IPS-18c (cell line): ENCODE data around the gene PSMD14.
"Not testable (repeated sequence)": the region's sequence is repeated elsewhere in the genome, so short reads cannot be mapped to it uniquely, and the experiment has no call there.

Source experiments
- H3K4me3 ChIP-seq: 2 replicates; pipeline ENCODE4 v1.7.0; 2013; ENCODE audit warnings: low read depth, mild to moderate bottlenecking, low read length, moderate library complexity; ENCODE audit not compliant: insufficient read depth
- H3K9me3 ChIP-seq: one replicate; pipeline ENCODE4 v1.6.1; 2013; ENCODE audit warnings: mild to moderate bottlenecking, low read length, moderate library complexity; ENCODE audit not compliant: control insufficient read depth, insufficient read depth

Gene PSMD14

DNA sequence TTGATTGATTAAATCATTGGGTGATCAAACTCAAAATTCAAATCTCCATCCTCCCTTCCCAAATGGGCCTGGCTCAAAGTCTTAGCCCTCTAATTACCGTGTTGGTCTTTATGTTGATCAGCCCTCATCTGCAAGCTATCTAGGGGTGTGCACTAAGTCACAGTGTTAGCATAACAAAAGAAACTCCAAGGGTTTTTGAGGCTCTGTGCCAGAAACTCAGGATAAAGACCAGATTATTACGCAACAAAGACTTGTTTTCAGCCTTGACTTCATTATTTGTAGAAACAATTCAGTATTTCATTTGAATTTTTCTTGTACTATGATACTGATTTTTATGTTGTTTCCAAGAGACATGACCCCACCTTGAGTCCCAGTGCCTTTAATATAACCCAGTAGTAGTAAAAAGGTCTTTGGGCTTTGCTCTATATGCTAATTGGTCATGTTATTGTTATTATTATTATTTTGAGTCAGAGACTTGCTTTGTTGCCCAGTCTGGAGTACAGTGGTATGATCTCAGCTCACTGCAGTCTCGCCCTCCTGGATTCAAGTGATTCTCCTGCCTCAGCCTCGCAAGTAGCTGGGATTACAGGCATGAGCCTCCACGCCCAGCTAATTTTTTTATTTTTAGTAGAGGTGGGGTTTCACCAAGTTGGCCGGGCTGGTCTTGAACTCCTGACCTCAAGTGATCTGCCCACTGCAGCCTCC, 13.9 kb downstream of the PSMD14 start:
- H3K4me3 ChIP-seq = no peak overlapping the region
- H3K9me3 ChIP-seq = no peaks in the 10 kb centered on the region

DNA sequence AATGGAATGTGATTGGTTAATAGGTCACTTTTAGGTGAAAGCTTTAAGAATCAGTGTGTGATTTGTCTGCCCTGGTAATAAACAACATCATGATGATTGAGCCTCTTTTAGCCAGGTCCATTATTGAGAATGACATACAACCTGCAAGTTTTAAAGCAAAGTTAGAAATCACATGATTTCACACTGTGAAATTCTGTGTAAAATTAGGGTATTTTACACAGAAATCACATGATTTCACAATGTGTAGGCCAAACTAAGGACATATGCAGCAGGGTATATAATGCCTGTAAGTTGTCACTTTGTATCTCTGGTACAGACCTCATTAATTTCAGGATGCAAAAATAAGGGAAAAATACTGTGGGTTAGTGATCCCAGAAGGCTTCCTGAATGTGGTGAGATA, 16.7 kb downstream of the PSMD14 start:
- Histone ChIP-seq H3K9me3 (no peaks in the 10 kb centered on the region), H3K4me3 (no peak overlapping the region)

DNA sequence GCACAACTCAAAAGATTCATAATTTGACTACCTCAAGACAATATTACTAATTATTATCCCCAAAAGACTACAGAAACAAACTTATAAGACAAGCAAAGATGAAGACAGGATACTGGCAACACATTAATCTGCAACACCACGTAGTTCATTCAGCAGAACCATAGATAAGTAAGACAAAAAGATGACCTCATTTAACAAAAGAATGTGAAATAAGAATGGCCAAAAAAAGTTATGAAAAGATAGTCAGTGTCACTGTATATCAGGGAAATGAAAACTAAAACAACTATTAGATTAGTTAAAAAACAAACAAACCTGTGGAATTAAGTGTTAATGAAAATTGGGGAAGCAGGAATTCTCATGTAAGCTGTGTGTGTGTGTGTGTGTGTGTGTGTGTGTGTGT, 19.4 kb downstream of the PSMD14 start:
- Histone ChIP-seq H3K9me3 (no peaks in the 10 kb centered on the region), H3K4me3 (no peak overlapping the region)

DNA sequence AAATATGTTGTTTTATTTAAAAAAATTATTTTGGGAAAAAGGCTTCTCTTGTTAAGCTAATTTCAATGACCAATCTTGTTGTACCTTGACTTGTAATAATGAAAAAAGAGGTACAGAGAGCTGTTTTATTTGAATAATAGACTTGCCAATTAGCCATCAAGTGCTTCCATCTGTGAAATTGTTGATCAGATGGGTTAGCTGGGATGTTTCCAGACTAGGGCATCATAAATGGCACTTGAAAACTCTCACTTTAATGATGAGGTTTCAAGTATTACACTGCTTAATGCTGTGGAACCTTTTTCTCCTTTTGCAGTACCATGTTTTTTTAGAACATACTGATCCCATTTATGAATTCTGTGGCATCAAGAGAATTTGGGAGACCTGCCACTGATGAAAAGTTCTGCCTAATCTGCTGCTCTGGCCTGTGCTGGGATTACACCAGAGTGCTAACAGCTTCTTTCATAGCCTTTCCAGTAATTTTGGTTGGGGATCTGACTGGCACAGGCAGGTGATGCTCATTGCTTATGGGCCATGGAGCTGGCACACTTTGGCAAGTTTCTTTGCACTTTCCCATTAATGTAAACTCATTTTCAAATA, 24.2 kb downstream of the PSMD14 start:
- H3K4me3 ChIP-seq = no peak overlapping the region
- H3K9me3 ChIP-seq = no peaks in the 10 kb centered on the region

DNA sequence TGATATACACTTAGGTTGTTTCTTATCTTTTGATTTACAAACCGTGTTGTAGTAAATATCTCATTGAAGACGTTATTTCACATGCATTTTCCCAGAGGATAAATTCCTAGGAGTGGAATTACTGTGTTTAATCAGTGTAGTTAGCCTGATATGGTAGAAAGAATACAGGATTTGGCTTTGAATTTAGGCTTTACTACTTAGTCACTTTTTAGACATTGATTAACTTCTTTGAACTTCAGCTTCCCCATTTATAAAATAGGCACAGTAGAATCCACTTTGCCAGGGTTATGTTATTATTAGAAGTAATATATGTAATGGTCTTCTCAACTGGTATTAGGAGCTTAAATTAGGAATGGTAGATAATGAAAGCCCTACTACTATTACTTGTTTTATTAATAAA, 27.4 kb downstream of the PSMD14 start:
- Histone ChIP-seq H3K4me3 (no peak overlapping the region), H3K9me3 (no peaks in the 10 kb centered on the region)

DNA sequence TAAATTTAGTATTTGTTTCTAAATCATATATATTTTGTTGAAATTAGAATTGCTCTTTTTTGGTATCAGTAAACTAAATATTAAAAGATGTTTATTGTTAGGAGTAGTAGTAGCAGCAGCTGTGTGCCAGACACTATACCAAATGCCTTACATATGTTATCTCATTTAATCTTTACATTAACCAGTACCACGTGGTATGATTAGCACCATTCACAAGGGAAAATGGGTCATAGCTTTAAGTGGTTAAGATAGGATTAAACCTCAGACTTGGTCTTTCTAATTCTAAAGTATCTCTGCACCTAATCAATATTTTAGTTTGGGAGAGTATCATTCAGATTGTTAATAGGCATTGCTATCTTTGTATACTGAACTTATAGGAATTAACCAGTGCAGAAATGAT, 29.0 kb downstream of the PSMD14 start:
- Histone ChIP-seq H3K4me3 (no peak overlapping the region), H3K9me3 (no peaks in the 10 kb centered on the region)

DNA sequence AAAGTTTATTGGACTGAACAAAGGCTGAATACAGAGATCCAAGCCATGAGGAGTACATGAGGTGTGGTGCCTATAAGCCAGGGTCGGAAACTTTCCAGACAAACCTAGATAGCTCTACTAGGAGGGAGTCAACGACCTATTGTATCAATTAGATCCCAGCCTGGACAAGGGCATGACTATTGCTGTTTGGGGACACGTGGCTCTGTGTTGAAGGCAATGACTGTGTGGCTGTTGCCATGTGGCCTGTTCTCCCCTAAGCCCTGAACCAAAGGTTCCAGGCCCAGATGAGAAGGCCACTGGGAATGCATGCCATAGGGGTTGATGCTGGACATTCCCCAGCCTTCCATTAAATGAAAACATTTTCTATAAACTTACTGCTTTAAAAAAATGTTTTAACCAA, 31.3 kb downstream of the PSMD14 start:
- not testable (repeated sequence) for H3K9me3 ChIP-seq, H3K4me3 ChIP-seq

DNA sequence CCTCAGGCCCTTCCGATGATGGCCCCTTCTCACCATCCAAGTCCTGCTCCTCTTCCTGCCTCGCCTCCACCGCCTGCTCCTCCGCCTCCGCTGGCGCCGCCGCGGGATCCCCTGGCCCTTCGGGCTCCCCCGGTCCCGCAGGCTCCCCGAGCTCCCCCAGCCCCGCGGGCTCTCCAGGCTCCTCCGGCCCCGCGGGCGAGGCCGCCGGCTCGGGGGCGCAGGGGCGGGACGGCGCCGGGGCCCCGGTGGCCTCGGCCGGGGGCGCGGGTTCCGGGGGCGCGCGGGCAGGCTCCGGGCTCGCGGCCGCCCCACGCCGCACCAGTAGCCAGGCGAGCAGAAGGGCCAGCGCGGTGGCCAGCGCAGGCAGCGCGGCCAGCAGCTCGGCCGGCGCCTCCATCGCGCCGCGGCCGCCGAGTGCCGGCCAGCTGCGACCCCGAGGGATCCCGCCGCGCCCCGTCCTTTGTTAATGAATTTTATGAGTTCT, 32.7 kb downstream of the PSMD14 start:
- not testable (repeated sequence) for H3K4me3 ChIP-seq, H3K9me3 ChIP-seq

DNA sequence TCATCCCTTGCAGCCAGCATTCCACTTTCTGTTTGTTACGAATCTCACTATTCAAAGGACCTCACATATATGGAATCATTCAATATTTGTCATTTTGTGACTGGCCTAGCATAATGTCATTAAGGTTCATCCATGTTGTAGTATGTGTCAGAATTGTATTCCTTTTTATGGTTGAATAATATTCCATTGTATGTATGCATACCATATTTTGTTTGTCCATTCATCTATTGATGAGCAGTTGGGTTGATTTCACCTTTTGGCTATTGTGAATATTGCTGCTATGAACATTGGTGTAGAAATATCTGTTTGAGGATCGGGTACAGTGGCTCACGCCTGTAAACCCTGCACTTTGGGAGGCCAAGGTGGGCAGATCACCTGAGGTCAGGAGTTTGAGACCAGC, 35.0 kb downstream of the PSMD14 start:
- no peak overlapping the region for H3K4me3 ChIP-seq
- no peaks in the 10 kb centered on the region for H3K9me3 ChIP-seq

DNA sequence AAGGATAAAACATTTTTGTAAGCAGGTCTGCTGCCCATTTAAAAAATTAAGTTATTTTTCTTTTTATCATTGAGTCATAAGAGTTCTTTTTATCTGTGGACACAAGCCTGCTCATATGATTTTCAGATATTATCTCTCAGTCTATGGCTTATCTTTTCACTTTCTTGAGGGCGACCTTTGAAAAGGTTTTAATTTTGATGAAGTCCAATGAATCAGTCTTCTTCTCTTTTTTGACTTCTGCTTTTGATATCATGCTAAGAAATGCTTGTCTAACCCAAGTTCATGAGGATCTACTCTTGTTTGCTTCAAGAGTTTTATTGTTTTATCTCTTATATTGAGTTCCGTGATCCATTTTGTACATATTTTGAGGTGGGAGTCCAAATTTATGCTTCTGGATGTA, 36.5 kb downstream of the PSMD14 start:
- peaks cover 2% of the 10 kb centered on the region for H3K9me3 ChIP-seq
- H3K4me3 ChIP-seq = no peak overlapping the region

DNA sequence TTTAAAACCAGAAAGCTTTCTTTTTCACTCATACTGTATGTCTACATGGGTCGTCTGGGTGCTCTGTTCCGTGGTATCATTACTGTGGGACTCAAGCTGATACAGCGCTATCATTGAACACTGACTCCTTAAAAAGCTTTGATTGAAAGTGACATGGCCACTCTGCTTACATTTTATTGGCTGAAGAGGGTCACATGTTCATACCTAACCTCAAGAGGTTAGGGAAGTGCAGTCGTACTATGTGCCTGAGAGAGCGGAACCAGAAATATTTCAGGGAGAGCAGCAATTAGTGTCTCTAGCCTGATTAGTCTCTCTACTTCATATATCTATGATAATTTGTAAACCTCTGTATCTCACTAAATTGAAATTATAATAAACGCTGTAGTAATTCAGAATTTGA, 43.5 kb downstream of the PSMD14 start:
- H3K9me3 ChIP-seq = peaks cover 2% of the 10 kb centered on the region
- no peak overlapping the region for H3K4me3 ChIP-seq

DNA sequence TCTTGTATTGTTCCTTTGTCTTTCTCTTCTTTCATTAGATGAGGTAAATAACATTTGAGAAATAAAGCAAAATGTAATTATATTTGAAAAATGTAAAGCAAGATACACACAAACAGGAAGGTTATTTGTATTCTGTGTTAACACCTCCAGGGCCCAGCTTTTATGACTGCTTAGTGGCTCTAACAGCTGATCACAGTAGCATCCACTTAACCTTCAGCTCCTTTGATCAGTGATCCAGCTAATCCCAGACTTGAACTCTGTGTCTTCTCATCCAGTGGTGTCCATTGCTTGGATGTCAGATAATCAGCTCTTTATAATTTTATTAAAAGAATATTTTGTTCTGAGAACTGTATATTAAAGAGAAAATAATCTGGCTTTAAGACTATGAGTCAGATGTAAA, 44.5 kb downstream of the PSMD14 start:
- Histone ChIP-seq H3K4me3 (no peak overlapping the region), H3K9me3 (peaks cover 2% of the 10 kb centered on the region)

DNA sequence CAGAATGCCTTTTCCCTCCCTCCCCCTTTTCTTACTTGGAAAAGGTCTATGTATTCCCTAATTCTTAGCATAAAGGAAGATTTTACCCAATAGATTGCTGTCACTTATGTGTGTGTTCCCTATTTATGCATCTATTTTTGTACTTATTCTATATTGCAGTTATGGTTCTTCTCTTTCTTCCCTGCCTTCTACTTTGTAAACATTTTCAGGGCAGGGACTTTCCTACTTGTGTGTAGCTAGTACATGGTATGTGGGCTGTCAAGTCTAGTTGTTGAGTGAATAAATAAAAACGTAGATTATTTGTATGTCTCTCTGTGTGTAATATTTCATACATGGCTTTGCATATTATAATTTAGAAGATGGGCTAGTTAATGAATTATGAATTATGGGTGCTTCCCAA, 45.3 kb downstream of the PSMD14 start:
- Histone ChIP-seq H3K4me3 (no peak overlapping the region), H3K9me3 (peaks cover 2% of the 10 kb centered on the region)

DNA sequence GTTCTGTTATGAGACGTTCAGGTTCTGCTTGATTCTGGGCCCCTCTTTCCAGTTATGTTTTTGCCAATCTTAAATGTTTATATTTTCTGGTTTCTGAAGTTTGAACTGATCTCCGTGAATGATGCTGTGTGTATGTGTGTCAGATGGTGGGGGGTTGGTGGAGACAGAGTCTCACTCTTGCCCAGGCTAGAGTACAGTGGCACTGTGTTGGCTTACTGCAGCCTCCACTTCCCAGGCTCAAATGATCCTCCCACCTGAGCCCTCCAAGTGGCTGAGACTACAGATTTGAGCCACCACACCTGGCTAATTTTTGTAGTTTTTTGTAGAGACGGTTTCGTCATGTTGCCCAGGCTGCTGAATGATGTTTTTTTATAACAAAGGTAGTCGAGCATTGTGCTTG, 45.9 kb downstream of the PSMD14 start:
- Histone ChIP-seq H3K4me3 (no peak overlapping the region), H3K9me3 (no peaks in the 10 kb centered on the region)

DNA sequence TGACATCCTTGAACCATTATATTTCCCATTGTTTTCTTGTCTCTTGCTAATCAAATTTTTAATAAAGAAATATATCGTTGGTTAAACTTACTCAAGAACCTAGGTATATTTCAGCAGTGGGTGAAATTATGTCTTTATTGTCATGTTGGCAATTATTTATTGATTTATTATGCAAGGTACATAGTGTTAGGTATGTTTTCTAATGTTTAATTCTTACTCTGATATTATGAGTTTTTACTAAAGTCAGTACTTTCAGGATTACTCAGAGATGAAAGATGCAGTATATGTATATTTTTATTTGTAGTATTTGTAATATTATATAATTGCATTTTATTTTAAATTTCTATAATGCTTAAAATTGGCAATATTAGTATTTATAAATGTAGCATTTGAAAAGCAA, 46.9 kb downstream of the PSMD14 start:
- no peaks in the 10 kb centered on the region for H3K9me3 ChIP-seq

DNA sequence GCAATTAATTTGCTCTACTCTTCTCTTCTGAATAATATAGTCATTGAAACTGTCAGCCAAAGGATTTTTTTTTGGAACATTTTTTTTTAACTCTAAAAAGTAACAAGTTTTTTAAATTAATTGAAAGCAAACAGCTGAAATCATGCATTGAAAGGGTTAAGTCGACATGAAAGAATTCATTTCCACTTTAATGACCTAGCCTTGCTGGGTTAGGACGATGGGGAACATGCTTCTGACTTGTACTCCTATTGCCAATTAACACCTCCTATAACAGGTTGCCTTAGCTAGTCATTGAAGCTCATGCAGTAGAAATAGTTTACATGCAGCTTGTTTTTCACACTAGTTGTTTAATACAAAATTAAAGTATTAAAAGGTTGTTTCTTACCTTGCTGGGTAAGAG, 47.8 kb downstream of the PSMD14 start:
- Histone ChIP-seq H3K9me3 (no peaks in the 10 kb centered on the region), H3K4me3 (no peak overlapping the region)

More for the DNA sequence above, 46.9 kb downstream of the PSMD14 start:
- H3K4me3 ChIP-seq = no peak overlapping the region

DNA sequence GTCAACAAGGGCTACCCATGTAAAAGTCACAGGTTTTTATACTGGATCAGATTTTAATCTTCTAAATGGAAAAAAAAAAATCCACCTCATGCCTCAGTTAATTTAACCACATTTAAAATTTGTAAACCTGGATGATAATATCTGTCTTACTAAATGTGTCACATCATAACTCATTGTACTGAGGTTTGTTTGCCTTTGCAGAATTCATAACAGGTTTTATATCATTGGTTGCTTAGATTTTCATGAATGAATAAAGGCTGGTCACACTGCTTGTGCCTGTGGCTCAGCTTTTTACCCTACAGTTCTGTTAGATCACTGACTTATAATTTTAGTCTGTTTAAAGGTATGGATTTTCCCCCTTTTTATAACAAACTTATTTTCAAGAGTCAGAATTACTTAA, 48.9 kb downstream of the PSMD14 start:
- H3K9me3 ChIP-seq = no peaks in the 10 kb centered on the region
- H3K4me3 ChIP-seq = no peak overlapping the region

DNA sequence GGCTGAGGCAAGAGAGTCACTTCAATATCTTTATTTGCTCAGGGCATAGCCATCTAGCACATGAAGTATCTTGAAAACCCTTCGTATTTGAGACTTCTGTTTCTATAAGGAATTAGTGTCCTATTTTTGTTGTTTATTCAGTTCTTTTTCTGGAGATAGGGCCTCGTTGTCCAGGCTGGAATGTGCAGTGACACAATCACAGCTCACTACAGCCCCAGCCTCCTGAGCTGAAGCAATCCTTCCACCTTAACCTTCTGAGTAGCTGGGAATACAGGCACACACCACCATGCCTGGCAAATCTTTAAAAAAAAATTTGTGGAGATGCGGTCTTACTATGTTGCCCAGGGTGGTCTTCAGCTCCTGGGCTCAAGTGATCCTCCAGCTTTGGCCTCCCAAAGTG, 50.6 kb downstream of the PSMD14 start:
- Histone ChIP-seq H3K9me3 (no peaks in the 10 kb centered on the region), H3K4me3 (no peak overlapping the region)
